ENCODE measurements around the gene AGRN. TPM values are rescaled to one million over a fixed set of nuclear protein-coding genes. Genes with fewer than 3 reads are reported as not detected.

AGRN gene
- total and polyA plus RNA-seq, 7 donors = 2.8 to 54.4 (median 6.4) TPM

DNA sequence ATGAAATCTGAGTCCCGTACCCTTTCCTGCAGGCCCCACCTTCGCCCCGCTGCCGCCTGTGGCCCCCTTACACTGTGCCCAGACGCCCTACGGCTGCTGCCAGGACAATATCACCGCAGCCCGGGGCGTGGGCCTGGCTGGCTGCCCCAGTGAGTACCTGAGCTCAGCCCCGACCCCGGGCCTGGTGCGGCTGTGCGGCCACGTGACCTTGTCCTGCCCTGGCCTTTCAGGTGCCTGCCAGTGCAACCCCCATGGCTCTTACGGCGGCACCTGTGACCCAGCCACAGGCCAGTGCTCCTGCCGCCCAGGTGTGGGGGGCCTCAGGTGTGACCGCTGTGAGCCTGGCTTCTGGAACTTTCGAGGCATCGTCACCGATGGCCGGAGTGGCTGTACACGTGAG is 25.2 kb downstream of the AGRN start:
- intact Hi-C loops (cut with DNase I) = no loop called here
- Histone ChIP-seq H3K4me1 (peaks cover 0 to 10% (median 7%) of the 10 kb centered on the region in 4 donors), H3K9me3 (no peaks in the 10 kb centered on the region), H3K36me3 (peaks cover 0 to 40% (median 3%) of the 10 kb centered on the region in 4 donors), H3K27me3 (no peaks in the 10 kb centered on the region), H3K4me3 (no peak overlapping the region), H3K27ac (no peak overlapping the region)
- no peak for DNase-seq
- WGBS, 2 donors = 91 to 93% methylated on average over 23 of the region's 23 CpGs
- TF ChIP-seq POLR2AphosphoS5 (IDR thresholded peaks at IDR 0.05) (no peak), EP300 (IDR thresholded peaks at IDR 0.05) (no peak), POLR2A (IDR thresholded peaks at IDR 0.05) (no peak)
- TF ChIP-seq, protein P1, sequence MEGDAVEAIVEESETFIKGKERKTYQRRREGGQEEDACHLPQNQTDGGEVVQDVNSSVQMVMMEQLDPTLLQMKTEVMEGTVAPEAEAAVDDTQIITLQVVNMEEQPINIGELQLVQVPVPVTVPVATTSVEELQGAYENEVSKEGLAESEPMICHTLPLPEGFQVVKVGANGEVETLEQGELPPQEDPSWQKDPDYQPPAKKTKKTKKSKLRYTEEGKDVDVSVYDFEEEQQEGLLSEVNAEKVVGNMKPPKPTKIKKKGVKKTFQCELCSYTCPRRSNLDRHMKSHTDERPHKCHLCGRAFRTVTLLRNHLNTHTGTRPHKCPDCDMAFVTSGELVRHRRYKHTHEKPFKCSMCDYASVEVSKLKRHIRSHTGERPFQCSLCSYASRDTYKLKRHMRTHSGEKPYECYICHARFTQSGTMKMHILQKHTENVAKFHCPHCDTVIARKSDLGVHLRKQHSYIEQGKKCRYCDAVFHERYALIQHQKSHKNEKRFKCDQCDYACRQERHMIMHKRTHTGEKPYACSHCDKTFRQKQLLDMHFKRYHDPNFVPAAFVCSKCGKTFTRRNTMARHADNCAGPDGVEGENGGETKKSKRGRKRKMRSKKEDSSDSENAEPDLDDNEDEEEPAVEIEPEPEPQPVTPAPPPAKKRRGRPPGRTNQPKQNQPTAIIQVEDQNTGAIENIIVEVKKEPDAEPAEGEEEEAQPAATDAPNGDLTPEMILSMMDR (IDR thresholded peaks at IDR 0.05) = no peak

DNA sequence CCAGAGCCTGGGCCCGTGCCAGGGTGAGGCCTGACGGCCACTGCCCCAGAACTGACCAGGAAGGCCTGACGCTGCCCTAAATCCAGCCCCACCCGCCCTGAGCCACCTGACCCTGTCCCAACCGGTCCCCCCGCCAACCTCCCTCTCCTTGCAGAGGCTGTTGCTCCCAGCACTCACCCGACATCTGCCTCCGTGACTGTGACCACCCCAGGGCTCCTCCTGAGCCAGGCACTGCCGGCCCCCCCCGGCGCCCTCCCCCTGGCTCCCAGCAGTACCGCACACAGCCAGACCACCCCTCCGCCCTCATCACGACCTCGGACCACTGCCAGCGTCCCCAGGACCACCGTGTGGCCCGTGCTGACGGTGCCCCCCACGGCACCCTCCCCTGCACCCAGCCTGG is 26.3 kb downstream of the AGRN start:
- Histone ChIP-seq H3K9me3 (no peaks in the 10 kb centered on the region), H3K27ac (no peak overlapping the region), H3K4me1 (peaks cover 0 to 1% (median under 1%) of the 10 kb centered on the region in 4 donors), H3K4me3 (no peak overlapping the region), H3K36me3 (peaks cover 0 to 48% (median 3%) of the 10 kb centered on the region in 4 donors), H3K27me3 (no peaks in the 10 kb centered on the region)
- no peak for DNase-seq
- TF ChIP-seq POLR2A (IDR thresholded peaks at IDR 0.05) (no peak), EP300 (IDR thresholded peaks at IDR 0.05) (no peak), POLR2AphosphoS5 (IDR thresholded peaks at IDR 0.05) (no peak)
- TF ChIP-seq, protein P1 (IDR thresholded peaks at IDR 0.05) = no peak
- WGBS, 2 donors = 95 to 96% methylated on average over 20 of the region's 20 CpGs
- intact Hi-C loops (cut with DNase I) = no loop called here

DNA sequence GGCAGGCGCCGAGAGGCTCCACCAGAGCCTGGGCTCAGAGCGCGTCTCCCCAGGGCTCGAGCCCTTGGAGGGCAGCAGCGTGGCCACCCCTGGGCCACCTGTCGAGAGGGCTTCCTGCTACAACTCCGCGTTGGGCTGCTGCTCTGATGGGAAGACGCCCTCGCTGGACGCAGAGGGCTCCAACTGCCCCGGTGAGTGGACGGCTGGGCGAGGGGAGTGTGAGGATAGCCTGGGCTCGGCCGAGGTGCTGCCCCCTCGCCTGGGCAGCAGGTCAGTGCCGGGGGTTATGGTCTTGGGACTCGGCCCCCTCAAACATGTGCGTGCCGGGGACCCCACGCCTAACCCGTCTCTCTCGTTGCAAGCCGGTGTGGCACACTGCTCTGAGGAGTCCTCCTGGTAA is 26.8 kb downstream of the AGRN start:
- Histone ChIP-seq H3K27ac (no peak overlapping the region), H3K4me3 (no peak overlapping the region), H3K27me3 (no peaks in the 10 kb centered on the region), H3K36me3 (peaks cover 0 to 53% (median 3%) of the 10 kb centered on the region in 4 donors), H3K4me1 (no peaks in the 10 kb centered on the region), H3K9me3 (no peaks in the 10 kb centered on the region)
- TF ChIP-seq, protein P1 (IDR thresholded peaks at IDR 0.05) = no peak
- no peak for TF ChIP-seq POLR2AphosphoS5 (IDR thresholded peaks at IDR 0.05)
- no peak for TF ChIP-seq EP300 (IDR thresholded peaks at IDR 0.05)
- TF ChIP-seq POLR2A (IDR thresholded peaks at IDR 0.05) = no peak
- WGBS, 2 donors = 94 to 96% methylated on average over 26 of the region's 26 CpGs
- DNase-seq = no peak
- intact Hi-C loops (cut with DNase I) = no loop called here

DNA sequence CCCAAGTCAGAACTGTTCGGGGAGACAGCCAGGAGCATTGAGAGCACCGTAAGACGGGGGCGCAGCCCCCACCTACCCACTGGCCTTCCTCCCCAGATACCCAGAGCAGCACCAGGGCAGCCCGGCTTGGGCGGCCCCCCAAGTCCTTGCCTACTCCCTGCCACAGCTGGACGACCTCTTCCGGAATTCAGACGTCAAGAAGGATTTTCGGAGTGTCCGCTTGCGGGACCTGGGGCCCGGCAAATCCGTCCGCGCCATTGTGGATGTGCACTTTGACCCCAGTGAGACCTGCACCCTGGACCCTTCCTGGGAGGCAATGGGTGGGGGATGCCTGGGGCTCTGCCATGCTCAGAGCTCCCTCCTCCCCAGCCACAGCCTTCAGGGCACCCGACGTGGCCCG is 27.5 kb downstream of the AGRN start:
- no peak for DNase-seq
- no peaks in the 10 kb centered on the region for H3K9me3 ChIP-seq
- peaks cover 0 to 58% (median 3%) of the 10 kb centered on the region in 4 donors for H3K36me3 ChIP-seq
- intact Hi-C loops (cut with DNase I) = no loop called here
- TF ChIP-seq POLR2A (IDR thresholded peaks at IDR 0.05) = no peak
- no peak for TF ChIP-seq EP300 (IDR thresholded peaks at IDR 0.05)
- no peak for TF ChIP-seq POLR2AphosphoS5 (IDR thresholded peaks at IDR 0.05)
- TF ChIP-seq, protein P1 (IDR thresholded peaks at IDR 0.05) = no peak
- H3K4me3 ChIP-seq = no peak overlapping the region
- H3K27ac ChIP-seq = no peak overlapping the region
- H3K4me1 ChIP-seq = no peaks in the 10 kb centered on the region
- 94% methylated on average over 19 of the region's 19 CpGs for WGBS, 2 donors
- no peaks in the 10 kb centered on the region for H3K27me3 ChIP-seq

DNA sequence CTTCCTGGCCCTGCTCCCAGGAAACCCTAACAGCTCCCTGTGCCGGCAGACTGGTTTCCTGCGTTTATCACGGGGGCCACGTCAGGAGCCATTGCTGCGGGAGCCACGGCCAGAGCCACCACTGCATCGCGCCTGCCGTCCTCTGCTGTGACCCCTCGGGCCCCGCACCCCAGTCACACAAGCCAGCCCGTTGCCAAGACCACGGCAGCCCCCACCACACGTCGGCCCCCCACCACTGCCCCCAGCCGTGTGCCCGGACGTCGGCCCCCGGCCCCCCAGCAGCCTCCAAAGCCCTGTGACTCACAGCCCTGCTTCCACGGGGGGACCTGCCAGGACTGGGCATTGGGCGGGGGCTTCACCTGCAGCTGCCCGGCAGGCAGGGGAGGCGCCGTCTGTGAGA is 28.0 kb downstream of the AGRN start:
- H3K27ac ChIP-seq = no peak overlapping the region
- H3K36me3 ChIP-seq = peaks cover 0 to 58% (median 3%) of the 10 kb centered on the region in 4 donors
- H3K9me3 ChIP-seq = no peaks in the 10 kb centered on the region
- no peak overlapping the region for H3K4me3 ChIP-seq
- intact Hi-C loops (cut with DNase I) = no loop called here
- H3K4me1 ChIP-seq = no peaks in the 10 kb centered on the region
- TF ChIP-seq, protein P1 (IDR thresholded peaks at IDR 0.05) = no peak
- TF ChIP-seq POLR2A (IDR thresholded peaks at IDR 0.05) (no peak), POLR2AphosphoS5 (IDR thresholded peaks at IDR 0.05) (no peak), EP300 (IDR thresholded peaks at IDR 0.05) (no peak)
- WGBS, 2 donors = 93% methylated on average over 25 of the region's 25 CpGs
- H3K27me3 ChIP-seq = no peaks in the 10 kb centered on the region
- no peak for DNase-seq
